ENCODE results near the gene LRRC61.
"Not testable (repeated sequence)": the region's sequence is repeated elsewhere in the genome, so short reads cannot be mapped to it uniquely, and the experiment has no call there.

The LRRC61 gene

GRCh38 chr7:150322833-150323681 is at the start of gene LRRC61, which contains the start of gene ACTR3C:
Gene LRRC61, plus strand, starts transcription at chr7:150323355. Its CDS starts 13,507 bp downstream, at chr7:150336862.
Gene ACTR3C, minus strand, starts transcription at chr7:150323545. Its CDS starts 28,249 bp downstream, at chr7:150295296.
- peak; percentile 68 for DNase-seq

DNA sequence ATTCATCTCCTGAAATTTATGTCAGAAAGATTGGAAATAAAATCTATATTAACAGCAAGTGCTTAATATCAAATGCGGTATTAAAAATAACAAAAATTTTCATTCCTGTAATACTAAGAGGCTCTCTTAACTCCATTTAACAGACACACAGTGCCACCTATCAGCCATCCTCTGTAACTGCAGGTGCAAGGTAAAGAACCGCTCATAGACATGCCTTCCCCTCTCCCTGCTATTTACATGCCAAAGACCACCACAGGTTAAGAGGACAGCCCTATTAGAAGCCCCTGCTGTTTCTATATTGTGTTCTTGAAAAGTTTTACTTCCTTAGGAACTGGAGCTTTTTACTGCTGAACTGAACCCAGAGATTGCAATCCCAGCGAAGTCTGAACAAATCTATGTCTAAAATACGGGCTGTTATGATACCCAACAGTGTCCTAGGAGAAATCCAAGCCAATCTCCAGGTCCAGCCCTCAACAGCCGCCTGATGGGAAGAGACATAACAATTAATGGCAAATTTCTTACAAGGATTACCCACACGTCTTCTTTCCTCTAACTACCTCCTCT is 46.9 kb upstream of the LRRC61 start:
- peak; percentile 54 for DNase-seq

DNA sequence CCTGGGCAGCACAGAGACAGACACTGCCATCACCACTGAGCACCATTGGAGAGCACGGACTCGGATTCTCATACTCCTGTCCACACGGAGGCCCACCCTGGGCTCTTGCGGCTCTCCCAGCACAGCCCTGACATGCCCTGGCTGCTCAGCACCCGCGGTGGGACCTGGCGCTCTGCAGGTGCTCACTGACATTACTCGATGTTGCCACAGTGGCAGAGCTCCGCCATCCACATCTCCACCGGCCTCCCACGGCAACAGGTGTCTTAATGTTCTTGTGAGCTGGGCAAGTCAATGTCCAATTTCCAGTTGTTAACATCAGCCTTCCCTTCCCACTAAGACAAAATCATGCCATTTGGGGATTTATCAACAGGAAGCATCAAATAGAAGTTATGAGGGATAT is 44.8 kb upstream of the LRRC61 start:
- not testable (repeated sequence) for DNase-seq

GRCh38 chr7:150281681-150282403 is 41.3 kb upstream of the LRRC61 start:
- not testable (repeated sequence) for DNase-seq

DNA sequence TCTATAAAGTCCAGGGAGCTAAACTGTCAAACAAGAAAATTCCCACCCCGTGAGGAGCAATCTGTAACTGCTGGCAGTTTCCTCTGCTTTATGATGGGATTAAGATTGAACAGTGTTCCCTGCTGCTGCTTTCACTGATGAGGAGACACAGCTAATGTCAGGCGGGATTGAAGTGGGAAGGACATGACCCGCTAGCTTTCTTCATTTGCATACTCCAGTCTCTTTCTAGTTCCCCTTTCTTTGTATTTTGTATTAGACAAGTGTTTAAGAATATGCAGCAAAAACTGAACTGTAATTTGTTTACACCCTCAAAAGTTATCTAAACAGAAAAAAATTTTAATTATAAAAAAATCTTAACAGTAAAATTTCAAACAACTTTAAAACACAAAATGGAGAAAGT is 40.0 kb upstream of the LRRC61 start:
- DNase-seq: not testable (repeated sequence)

DNA sequence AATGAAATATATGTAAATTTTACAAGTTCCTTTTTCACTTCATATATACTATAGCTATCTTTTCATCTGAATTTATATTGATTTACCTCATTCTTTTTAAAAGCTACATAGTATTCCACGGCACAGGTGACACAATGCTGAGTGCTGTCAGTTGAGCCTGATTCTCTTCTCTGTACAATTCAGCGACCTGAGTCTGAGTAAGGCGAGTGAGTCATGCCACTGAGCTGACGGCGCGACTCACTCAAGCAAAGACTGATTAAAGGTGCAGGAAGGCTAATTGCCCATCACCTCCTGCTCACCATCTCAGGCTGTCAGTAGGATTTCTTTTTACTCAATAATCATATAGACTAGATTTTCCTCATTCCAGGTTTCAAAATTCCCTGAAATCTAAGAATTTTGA is 39.5 kb upstream of the LRRC61 start:
- not testable (repeated sequence) for DNase-seq

DNA sequence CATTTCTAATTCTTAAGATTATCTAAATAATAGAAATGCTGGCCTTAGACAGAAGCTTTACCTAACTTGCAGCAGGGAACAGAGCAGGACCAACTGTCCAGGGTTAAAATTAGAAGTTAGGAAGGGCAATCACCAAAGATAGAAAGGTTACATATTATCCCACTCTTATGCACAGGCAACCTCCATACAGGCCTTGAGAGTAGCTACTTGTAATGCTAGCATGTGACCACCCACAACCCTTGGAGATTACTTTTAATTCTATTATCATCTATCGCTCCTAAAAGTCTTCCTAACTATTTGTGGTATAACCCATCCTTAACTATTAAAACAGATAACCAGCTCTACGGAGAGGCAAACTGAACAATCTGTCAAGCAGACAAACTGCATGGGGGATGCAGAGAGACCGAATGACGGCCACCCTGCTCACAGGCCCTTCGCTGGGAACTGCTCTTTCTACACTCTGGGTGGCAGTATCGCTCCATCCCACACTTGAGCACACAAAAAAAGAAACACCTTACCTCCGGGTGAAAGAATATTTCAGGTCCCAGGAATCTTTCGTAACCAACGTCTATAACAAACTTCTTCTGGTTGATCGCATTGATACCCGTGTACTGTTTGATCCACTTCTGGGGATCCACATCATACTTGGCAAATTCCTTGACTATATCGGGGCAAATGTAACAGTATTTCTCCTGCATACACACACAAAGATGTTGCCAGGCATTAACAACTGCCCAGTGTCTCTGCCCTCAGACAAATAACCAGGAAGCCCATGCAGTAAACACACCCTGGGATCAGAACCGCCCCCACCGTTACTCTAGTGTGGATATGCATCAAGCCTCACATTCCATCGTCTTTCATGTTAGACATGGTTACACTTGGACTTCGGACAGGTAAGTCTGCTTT is 37.1 kb upstream of the LRRC61 start:
- DNase-seq: peak; percentile 54

DNA sequence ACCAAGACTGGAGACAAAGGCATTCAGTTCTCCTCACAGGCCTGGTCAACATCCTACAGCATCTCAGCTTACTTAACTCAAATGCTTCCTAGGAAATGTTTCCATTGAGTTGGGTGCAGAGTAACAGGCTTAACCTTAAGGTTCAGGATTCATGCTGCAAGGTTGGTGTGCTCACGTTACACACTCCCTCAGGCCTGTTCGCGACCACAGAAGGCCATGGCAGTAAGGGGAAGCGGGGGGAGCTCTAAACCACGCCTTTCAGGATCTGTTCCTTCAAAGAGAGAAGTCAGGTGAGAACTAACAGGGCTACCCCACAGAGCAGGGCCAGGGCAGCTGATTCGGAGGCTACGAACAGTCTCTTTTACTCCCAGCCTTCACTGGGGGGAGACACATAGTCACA is 35.3 kb upstream of the LRRC61 start:
- DNase-seq: not testable (repeated sequence)

DNA sequence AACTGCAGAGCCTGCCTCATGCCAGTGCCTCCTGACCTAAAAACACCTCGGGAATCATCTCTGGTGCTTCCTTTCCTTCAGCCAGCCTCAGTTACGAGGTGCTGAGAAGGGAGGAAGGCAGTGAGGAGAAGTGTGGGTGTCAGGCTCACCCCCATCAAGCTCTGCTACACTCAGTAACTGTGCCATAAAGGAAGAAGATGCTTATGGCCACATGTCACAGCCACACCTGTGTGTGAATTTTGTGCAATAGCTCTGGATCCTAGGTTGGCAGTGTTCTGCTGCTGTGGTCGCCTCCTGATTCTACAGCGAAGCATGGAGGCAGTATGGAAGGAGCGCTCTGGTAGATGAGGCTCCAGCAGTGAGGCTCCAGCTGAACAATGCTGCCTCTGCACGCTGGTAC is 34.3 kb upstream of the LRRC61 start:
- DNase-seq: not testable (repeated sequence)

DNA sequence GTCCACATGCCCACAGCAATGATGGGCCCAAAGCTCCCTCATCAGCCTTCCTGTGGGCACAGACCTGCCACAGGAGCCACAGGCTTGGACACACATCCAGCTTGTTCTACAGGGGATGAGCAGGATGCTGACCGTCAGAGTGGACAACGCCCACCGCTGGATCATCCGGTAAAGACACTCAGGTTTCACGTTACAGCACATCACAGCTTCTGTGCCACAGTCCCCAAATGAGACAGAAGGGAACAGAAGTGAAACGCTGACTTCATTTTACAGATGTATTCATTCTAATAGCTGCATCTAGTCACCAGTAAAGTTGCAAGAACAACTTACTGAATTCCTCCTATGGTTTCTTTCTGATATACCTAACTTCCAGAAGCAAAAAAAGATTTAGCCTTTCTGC is 32.8 kb upstream of the LRRC61 start:
- DNase-seq: not testable (repeated sequence)

DNA sequence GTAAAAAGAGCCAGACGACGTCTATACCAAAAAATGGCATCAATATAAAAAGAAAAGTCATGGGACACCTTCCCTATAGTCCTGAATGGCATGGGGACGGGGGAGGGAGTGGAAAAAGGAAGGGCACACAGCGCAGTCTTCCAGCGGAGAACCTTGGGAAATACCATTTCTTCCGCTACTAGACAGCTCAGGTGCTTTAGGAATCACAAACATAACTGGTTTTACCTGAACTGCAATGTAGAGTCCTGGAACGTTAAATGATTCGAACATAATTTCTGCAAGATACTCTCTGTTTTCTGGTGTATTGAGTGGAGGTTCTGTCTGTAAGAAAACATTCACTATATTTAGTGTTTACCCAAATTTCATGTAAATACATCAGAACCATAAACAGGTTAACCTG is 28.1 kb upstream of the LRRC61 start:
- not testable (repeated sequence) for DNase-seq

GRCh38 chr7:150295614-150296013 is 27.5 kb upstream of the LRRC61 start:
- not testable (repeated sequence) for DNase-seq

GRCh38 chr7:150296802-150297201 is 26.4 kb upstream of the LRRC61 start:
- DNase-seq: not testable (repeated sequence)

- DNase-seq: not testable (repeated sequence)
Measured at GRCh38 chr7:150297978-150298377, 25.2 kb upstream of the LRRC61 start.

DNA sequence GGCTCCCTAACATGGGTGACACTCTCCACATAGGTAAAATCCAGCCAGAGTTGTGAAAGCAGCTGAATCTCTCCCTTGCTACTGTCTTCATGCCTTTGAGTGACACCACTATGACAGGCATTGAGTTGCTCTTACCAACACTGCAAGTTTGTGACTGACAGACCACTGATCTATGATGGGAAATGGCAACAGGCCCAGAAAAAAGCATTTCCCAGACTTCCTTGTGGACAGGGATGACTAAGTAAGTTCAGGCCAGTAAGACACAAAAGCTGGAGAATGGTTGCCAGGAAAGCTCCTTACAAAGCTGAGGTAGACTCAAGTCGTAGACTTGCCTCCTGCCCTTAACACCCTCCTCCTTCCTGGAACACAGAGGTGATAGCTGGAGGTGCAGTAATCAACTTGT is 20.2 kb upstream of the LRRC61 start:
- not testable (repeated sequence) for DNase-seq

GRCh38 chr7:150304499-150305258 is 18.5 kb upstream of the LRRC61 start:
- DNase-seq: not testable (repeated sequence)

GRCh38 chr7:150305259-150305902 is 17.8 kb upstream of the LRRC61 start:
- not testable (repeated sequence) for DNase-seq

- not testable (repeated sequence) for DNase-seq
Measured at GRCh38 chr7:150305903-150306284, 17.3 kb upstream of the LRRC61 start.

DNA sequence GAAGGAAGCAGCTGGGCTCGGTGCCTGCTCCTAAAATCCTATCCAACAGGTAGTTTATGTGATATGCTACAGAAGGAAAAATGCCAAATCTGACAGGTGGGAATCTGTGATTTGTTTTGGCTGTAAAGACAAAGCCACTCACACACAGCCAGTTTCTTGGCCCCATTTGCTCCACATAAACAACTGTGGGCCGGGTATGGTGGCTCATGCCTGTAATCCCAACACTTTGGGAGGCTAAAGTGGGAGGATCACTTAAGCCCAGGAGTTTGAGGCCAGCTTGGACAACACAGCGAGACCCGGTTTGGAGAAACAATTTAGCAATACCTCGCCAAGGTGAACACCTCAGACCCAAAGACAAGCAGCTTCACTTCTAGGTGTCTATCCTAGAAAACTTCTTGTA is 16.8 kb upstream of the LRRC61 start:
- DNase-seq: not testable (repeated sequence)

- no peak for DNase-seq
Measured at GRCh38 chr7:150307129-150307528, 16.0 kb upstream of the LRRC61 start.

GRCh38 chr7:150307904-150308303 is 15.3 kb upstream of the LRRC61 start:
- DNase-seq: no peak
